Measurements from ENCODE around the gene CEP68.

Gene CEP68

DNA sequence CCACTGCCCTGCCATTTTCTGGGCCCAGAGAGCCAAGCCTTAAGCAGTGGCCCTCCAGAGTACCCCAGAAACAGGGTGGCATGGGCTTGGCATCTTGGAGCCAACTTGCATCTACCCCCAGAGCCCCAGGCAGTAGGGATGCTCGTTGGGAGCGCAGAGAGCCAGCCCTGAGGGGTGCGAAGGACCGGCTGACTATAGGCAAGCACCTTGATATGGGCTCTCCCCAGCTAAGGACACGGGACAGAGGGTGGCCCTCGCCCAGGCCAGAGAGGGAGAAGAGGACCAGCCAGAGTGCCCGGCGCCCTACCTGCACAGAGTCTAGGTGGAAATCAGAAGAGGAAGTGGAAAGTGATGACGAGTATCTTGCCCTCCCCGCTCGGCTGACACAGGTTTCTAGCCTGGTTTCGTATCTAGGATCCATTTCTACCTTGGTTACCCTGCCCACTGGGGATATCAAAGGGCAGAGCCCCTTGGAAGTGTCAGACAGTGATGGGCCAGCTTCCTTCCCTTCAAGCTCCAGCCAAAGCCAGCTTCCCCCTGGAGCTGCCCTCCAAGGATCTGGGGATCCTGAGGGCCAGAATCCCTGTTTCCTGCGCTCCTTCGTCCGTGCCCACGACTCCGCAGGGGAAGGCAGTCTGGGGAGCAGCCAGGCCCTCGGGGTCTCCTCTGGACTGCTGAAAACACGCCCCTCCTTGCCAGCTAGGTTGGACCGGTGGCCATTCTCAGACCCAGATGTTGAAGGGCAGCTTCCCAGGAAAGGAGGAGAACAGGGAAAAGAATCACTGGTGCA is 16.2 kb downstream of the CEP68 start:
- Histone ChIP-seq H3K4me3 (ENCODE audit: extremely low read depth, insufficient read depth, low read length, poor library complexity, severe bottlenecking) (no peak overlapping the region), H3K4me1 (ENCODE audit: control insufficient read depth, insufficient read depth, low read length, poor library complexity, severe bottlenecking) (peaks cover 40% of the 10 kb centered on the region), H3K27ac (ENCODE audit: low read depth, low read length, severe bottlenecking) (no peak overlapping the region), H3K9me3 (ENCODE audit: control insufficient read depth, low read length) (no peaks in the 10 kb centered on the region), H3K36me3 (ENCODE audit: control insufficient read depth, insufficient read depth, low read length) (peaks cover 75% of the 10 kb centered on the region)
- WGBS, 2 experiments (ENCODE audit: insufficient coverage in 2 of 2), result 95 to 96% methylated on average over 14 to 19 of the region's 20 CpGs

DNA sequence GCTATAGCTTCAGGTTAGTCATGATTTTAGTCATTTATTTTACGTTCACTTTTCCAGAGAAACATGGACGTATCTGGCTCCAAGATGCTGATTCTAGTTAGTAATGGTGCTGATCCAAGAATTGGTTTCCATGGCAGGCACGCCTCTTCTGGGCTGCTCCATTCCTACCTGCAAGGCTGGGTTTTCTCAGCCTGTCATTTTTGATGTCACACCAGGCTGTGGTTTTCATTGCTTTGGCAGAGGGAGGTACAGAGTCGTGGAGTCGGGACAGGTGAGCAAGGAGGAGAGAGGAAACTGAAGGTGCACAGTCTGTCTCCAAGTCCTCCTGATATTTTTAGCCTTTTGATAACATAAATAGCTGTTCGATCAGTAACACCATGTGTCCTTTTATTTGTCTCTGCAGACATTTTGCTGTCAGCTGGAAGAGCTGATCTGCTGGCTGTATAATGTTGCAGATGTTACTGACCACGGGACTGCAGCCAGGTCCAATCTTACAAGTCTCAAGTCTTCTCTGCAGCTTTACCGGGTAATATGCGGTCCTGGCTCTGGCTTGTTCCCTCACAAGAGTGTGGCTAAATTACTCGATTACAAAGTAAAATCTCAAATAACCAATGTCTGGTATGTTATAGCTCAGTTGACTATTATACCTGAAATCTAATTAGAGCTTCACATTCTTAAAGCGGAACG is 17.8 kb downstream of the CEP68 start:
- H3K4me1 ChIP-seq (ENCODE audit: control insufficient read depth, insufficient read depth, low read length, poor library complexity, severe bottlenecking), result peaks cover 40% of the 10 kb centered on the region
- H3K4me3 ChIP-seq (ENCODE audit: extremely low read depth, insufficient read depth, low read length, poor library complexity, severe bottlenecking), result no peak overlapping the region
- peaks cover 84% of the 10 kb centered on the region for H3K36me3 ChIP-seq (ENCODE audit: control insufficient read depth, insufficient read depth, low read length)
- H3K9me3 ChIP-seq (ENCODE audit: control insufficient read depth, low read length), result no peaks in the 10 kb centered on the region
- H3K27ac ChIP-seq (ENCODE audit: low read depth, low read length, severe bottlenecking), result no peak overlapping the region
- WGBS, 2 experiments (ENCODE audit: insufficient coverage in 2 of 2), result 97% methylated on average over 7 to 9 of the region's 12 CpGs

DNA sequence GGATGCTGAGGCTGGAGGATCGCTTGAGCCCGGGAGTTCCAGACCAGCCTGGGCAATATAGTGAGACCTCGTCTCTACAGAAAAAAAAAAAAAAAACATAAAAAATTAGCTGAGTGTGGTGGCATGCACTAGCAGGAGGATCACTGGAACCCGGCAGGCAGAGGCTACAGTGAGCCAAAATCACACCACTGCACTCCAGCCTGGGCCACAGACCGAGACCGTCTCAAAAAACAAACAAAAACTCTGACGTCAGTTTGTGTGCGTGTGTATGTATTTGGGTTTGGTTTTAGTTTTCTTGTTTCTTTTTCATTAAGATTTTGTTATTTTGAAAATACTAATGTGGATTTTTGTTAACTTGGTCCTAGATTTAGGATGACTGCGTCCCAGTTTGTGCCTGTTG is 19.0 kb downstream of the CEP68 start:
- 84 to 91% methylated on average over 4 to 6 of the region's 9 CpGs for WGBS, 2 experiments (ENCODE audit: insufficient coverage in 2 of 2)
- no peak overlapping the region for H3K4me3 ChIP-seq (ENCODE audit: extremely low read depth, insufficient read depth, low read length, poor library complexity, severe bottlenecking)
- H3K27ac ChIP-seq (ENCODE audit: low read depth, low read length, severe bottlenecking), result peak overlapping the region; percentile 26
- peaks cover 29% of the 10 kb centered on the region for H3K4me1 ChIP-seq (ENCODE audit: control insufficient read depth, insufficient read depth, low read length, poor library complexity, severe bottlenecking)
- H3K9me3 ChIP-seq (ENCODE audit: control insufficient read depth, low read length), result no peaks in the 10 kb centered on the region
- peaks cover 84% of the 10 kb centered on the region for H3K36me3 ChIP-seq (ENCODE audit: control insufficient read depth, insufficient read depth, low read length)

DNA sequence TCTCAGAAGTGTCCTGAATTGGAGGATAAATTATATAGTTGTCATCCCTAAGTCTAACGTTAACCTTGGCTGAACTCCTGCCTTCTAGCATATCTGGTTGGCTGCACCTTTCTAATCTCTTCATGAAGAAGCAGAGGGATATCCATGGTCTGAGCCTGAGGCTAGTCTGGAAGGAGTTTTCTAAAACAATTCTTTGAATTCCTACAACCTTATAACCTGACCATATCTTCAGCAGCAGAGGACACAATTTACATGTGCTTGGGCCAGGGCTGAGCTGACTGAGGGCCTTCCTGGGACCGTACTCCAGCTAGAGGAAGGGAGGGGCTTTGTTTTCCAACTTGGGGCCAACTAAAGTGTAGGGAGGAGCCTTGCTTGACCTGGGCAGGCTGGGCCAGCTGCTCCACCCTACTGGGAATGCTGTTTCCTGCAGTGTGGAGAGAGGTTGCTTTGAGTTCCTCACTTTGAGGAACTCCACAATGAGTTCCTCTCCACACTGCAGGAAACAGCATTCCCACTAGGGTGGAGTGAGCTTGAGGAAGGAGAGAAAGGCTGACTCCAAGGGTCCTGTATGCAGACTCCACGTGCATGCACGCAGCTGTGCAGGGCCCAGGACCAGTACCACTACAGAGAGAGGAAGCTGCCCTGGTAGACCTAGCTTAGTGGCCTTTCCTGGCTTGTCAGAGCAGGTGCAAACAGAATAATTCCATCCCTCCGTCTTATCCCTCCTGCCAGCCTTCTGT is 19.6 kb downstream of the CEP68 start:
- Histone ChIP-seq H3K4me3 (ENCODE audit: extremely low read depth, insufficient read depth, low read length, poor library complexity, severe bottlenecking) (no peak overlapping the region), H3K9me3 (ENCODE audit: control insufficient read depth, low read length) (no peaks in the 10 kb centered on the region), H3K36me3 (ENCODE audit: control insufficient read depth, insufficient read depth, low read length) (peaks cover 83% of the 10 kb centered on the region), H3K27ac (ENCODE audit: low read depth, low read length, severe bottlenecking) (peak overlapping the region; percentile 26), H3K4me1 (ENCODE audit: control insufficient read depth, insufficient read depth, low read length, poor library complexity, severe bottlenecking) (peaks cover 23% of the 10 kb centered on the region)
- WGBS, 2 experiments (ENCODE audit: insufficient coverage in 2 of 2), result 74 to 86% methylated on average over 2 to 4 of the region's 5 CpGs

DNA sequence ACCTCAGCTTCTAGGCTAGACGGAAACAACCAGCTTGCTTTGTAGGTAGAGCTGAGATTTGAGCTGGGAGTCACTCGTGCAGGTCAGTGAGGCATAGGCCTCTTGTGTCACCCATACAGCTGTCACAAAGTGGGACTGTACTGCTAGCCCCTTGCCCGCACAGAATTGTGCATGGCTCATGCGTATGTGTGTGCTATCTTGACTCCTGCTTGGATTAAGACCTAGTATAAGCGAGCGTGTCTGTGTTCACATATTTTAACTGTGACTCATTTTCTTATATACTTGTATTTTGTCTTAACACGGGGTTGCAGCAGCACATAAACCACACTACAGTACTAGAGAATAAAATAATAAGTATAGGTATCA is 20.1 kb downstream of the CEP68 start:
- H3K4me3 ChIP-seq (ENCODE audit: extremely low read depth, insufficient read depth, low read length, poor library complexity, severe bottlenecking), result no peak overlapping the region

DNA sequence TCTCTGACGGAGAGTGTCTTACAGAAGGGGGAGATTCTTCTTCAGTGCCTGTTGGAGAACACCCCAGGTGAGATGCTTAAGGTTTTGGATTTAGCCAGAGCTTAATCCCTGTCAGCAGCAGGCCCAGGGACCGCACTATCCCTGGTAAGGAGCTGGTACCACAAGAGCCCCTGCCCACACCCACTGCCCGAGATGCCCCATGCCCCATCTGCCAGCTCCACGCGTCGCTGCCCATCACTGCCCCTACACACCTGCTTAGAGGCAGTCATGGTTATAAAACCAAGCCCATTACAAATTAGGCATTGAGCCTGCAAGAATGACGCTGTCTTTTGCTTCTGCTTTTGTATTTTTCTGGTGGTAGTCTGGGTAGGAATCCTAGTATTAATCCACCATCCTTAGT is 21.7 kb downstream of the CEP68 start:
- 86 to 100% methylated on average over 3 to 6 of the region's 7 CpGs for WGBS, 2 experiments (ENCODE audit: insufficient coverage in 2 of 2)
- Histone ChIP-seq H3K27ac (ENCODE audit: low read depth, low read length, severe bottlenecking) (no peak overlapping the region), H3K36me3 (ENCODE audit: control insufficient read depth, insufficient read depth, low read length) (peaks cover 76% of the 10 kb centered on the region)

More for the DNA sequence above, 20.1 kb downstream of the CEP68 start:
- H3K36me3 ChIP-seq (ENCODE audit: control insufficient read depth, insufficient read depth, low read length), result peaks cover 83% of the 10 kb centered on the region
- no peaks in the 10 kb centered on the region for H3K9me3 ChIP-seq (ENCODE audit: control insufficient read depth, low read length)
- no peak overlapping the region for H3K27ac ChIP-seq (ENCODE audit: low read depth, low read length, severe bottlenecking)
- H3K4me1 ChIP-seq (ENCODE audit: control insufficient read depth, insufficient read depth, low read length, poor library complexity, severe bottlenecking), result peaks cover 19% of the 10 kb centered on the region
- WGBS, 2 experiments (ENCODE audit: insufficient coverage in 2 of 2), result 86 to 95% methylated on average over 3 to 4 of the region's 7 CpGs

DNA sequence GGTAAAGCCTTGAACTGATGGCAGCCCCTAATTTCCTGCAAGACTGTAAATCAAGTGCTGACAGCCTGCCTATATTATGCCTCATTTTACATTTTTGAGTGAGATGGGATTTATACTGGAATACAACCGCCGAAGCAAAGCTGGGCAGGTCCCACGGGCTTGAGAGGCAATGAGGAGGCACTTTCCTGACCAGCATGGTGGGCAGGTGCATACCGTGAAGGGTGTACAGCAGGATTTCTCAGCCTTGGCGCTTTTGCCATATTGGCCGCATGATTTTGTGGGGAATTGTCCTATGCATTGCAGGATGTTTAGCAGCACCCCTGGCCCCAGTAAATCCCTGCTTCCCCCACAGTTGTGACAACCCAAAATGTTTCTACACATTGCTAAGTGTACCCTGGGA is 22.8 kb downstream of the CEP68 start:
- no peak overlapping the region for H3K4me3 ChIP-seq (ENCODE audit: extremely low read depth, insufficient read depth, low read length, poor library complexity, severe bottlenecking)

More for the DNA sequence above, 21.7 kb downstream of the CEP68 start:
- no peak overlapping the region for H3K4me3 ChIP-seq (ENCODE audit: extremely low read depth, insufficient read depth, low read length, poor library complexity, severe bottlenecking)
- H3K9me3 ChIP-seq (ENCODE audit: control insufficient read depth, low read length), result no peaks in the 10 kb centered on the region
- H3K4me1 ChIP-seq (ENCODE audit: control insufficient read depth, insufficient read depth, low read length, poor library complexity, severe bottlenecking), result peaks cover 21% of the 10 kb centered on the region

DNA sequence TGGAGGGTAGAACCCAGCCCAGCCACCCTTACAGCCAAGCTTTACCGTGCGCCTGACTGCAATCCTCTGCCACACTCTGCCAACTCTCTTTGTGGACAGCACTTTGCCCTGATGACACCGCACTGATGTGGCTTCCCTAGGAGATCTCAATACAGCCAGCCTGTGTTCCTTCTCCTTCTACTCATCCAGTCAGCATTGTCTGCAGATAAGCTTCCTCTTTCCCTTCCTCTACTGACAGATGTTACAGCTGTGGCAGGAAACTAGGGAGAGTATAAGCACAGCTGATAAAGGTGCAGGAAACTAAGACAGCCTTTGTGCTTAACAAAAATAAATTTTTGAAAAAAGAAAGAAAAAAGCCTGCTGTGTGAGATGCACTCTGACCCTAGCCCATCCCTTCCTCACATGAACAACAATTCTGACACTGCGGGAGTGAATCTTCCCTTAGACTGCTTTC is 25.0 kb downstream of the CEP68 start:
- Histone ChIP-seq H3K36me3 (ENCODE audit: control insufficient read depth, insufficient read depth, low read length) (peaks cover 84% of the 10 kb centered on the region), H3K27ac (ENCODE audit: low read depth, low read length, severe bottlenecking) (peak overlapping the region; percentile 57), H3K9me3 (ENCODE audit: control insufficient read depth, low read length) (no peaks in the 10 kb centered on the region), H3K4me3 (ENCODE audit: extremely low read depth, insufficient read depth, low read length, poor library complexity, severe bottlenecking) (no peak overlapping the region), H3K4me1 (ENCODE audit: control insufficient read depth, insufficient read depth, low read length, poor library complexity, severe bottlenecking) (peaks cover 10% of the 10 kb centered on the region)
- WGBS, 2 experiments (ENCODE audit: insufficient coverage in 2 of 2), result 89 to 95% methylated on average over 3 of the region's 4 CpGs

More for the DNA sequence above, 22.8 kb downstream of the CEP68 start:
- peaks cover 21% of the 10 kb centered on the region for H3K4me1 ChIP-seq (ENCODE audit: control insufficient read depth, insufficient read depth, low read length, poor library complexity, severe bottlenecking)
- H3K36me3 ChIP-seq (ENCODE audit: control insufficient read depth, insufficient read depth, low read length), result peaks cover 76% of the 10 kb centered on the region
- H3K9me3 ChIP-seq (ENCODE audit: control insufficient read depth, low read length), result no peaks in the 10 kb centered on the region
- WGBS, 2 experiments (ENCODE audit: insufficient coverage in 2 of 2), result 95 to 98% methylated on average over 5 to 6 of the region's 6 CpGs
- no peak overlapping the region for H3K27ac ChIP-seq (ENCODE audit: low read depth, low read length, severe bottlenecking)

DNA sequence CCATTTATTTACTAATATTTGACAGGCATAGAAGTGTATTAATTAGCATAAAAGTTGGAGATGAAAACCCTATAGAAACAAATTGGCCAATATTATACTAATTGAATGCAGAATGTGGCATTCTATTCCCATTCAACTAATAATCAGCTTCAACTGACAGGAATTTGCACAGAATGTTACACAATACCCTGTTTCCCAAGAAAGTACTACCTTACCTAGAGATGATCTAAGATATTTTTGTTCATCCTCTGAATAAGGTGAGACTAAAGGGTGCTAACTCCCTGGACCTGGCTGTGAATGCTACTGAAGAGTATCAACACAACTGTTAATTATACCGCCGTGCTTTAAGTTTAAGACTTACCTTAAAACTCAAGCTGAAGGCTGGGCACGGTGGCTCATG is 28.9 kb downstream of the CEP68 start:
- WGBS, 2 experiments (ENCODE audit: insufficient coverage in 2 of 2), result no CpG with 5 or more reads among the region's 3 CpGs
- H3K27ac ChIP-seq (ENCODE audit: low read depth, low read length, severe bottlenecking), result no peak overlapping the region
- H3K4me1 ChIP-seq (ENCODE audit: control insufficient read depth, insufficient read depth, low read length, poor library complexity, severe bottlenecking), result peaks cover 5% of the 10 kb centered on the region
- H3K36me3 ChIP-seq (ENCODE audit: control insufficient read depth, insufficient read depth, low read length), result peaks cover 88% of the 10 kb centered on the region
- no peak overlapping the region for H3K4me3 ChIP-seq (ENCODE audit: extremely low read depth, insufficient read depth, low read length, poor library complexity, severe bottlenecking)
- H3K9me3 ChIP-seq (ENCODE audit: control insufficient read depth, low read length), result no peaks in the 10 kb centered on the region

DNA sequence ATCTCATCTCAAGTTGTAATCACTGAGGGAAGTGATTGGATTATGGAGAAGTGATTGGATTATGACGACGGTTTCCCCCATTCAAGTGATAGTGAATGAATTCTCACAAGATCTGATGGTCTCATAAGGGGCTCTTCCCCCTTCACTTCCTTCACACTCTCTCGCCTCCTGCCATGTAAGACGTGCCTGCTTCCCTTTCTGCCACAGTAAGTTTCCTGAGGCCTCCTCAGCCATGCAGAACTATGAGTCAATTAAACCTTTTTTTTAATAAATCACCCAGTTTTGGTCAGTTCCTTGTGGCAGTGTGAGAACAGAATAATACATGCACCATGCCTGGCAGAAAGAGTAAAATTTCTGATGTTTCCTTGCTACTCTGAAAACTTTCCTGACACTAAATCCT is 36.6 kb downstream of the CEP68 start:
- Histone ChIP-seq H3K27ac (ENCODE audit: low read depth, low read length, severe bottlenecking) (no peak overlapping the region), H3K36me3 (ENCODE audit: control insufficient read depth, insufficient read depth, low read length) (peaks cover 87% of the 10 kb centered on the region), H3K9me3 (ENCODE audit: control insufficient read depth, low read length) (no peaks in the 10 kb centered on the region), H3K4me3 (ENCODE audit: extremely low read depth, insufficient read depth, low read length, poor library complexity, severe bottlenecking) (no peak overlapping the region), H3K4me1 (ENCODE audit: control insufficient read depth, insufficient read depth, low read length, poor library complexity, severe bottlenecking) (no peaks in the 10 kb centered on the region)
- WGBS, 2 experiments (ENCODE audit: insufficient coverage in 2 of 2), result 93 to 100% methylated on average over 2 of the region's 4 CpGs

Data from mesodermal cell (in vitro differentiated cells).